ENCODE data around the gene RNASEH2B. TPM values are rescaled to one million over a fixed set of nuclear protein-coding genes. Genes with fewer than 3 reads are reported as not detected.
A peak's percentile ranks its signal among the peaks of the same experiment; 100 is the strongest.

The RNASEH2B gene
- total RNA-seq, 1 donor from 2014 or later = 46.5 TPM

GRCh38 chr13:50888362-50888761 is 21.2 kb upstream of the RNASEH2B start:
- no peaks in the 10 kb centered on the region for H3K9me3 ChIP-seq
- H3K27ac ChIP-seq = no peak overlapping the region
- no peaks in the 10 kb centered on the region for H3K36me3 ChIP-seq
- peaks cover under 1% of the 10 kb centered on the region for H3K4me1 ChIP-seq
- no peaks in the 10 kb centered on the region for H3K27me3 ChIP-seq
- DNase-seq (no peak), ATAC-seq (no peak)
- no peak for TF ChIP-seq CTCF (IDR thresholded peaks at IDR 0.05)
- H3K4me3 ChIP-seq = no peak overlapping the region
- intact Hi-C loops (cut with DNase I) = no loop called here

- no peak overlapping the region for H3K27ac ChIP-seq
- ATAC-seq = no peak
- no peaks in the 10 kb centered on the region for H3K36me3 ChIP-seq
- no peak for TF ChIP-seq CTCF (IDR thresholded peaks at IDR 0.05)
- H3K27me3 ChIP-seq = no peaks in the 10 kb centered on the region
- H3K4me1 ChIP-seq = peaks cover 9% of the 10 kb centered on the region
- H3K4me3 ChIP-seq = no peak overlapping the region
- intact Hi-C loops (cut with DNase I) = no loop called here
- H3K9me3 ChIP-seq = no peaks in the 10 kb centered on the region
- no peak for DNase-seq
Measured at GRCh38 chr13:50889317-50889716, 20.3 kb upstream of the RNASEH2B start.

GRCh38 chr13:50891206-50891605 is 18.4 kb upstream of the RNASEH2B start:
- H3K27me3 ChIP-seq = no peaks in the 10 kb centered on the region
- H3K4me1 ChIP-seq = peaks cover 9% of the 10 kb centered on the region
- no peaks in the 10 kb centered on the region for H3K9me3 ChIP-seq
- intact Hi-C loops (cut with DNase I) = no loop called here
- H3K27ac ChIP-seq = no peak overlapping the region
- no peaks in the 10 kb centered on the region for H3K36me3 ChIP-seq
- no peak overlapping the region for H3K4me3 ChIP-seq
- no peak for TF ChIP-seq CTCF (IDR thresholded peaks at IDR 0.05)
- ATAC-seq = no peak
- no peak for DNase-seq

- no peak overlapping the region for H3K27ac ChIP-seq
- TF ChIP-seq CTCF (IDR thresholded peaks at IDR 0.05) = no peak
- H3K4me1 ChIP-seq = peaks cover 9% of the 10 kb centered on the region
- intact Hi-C loops (cut with DNase I) = no loop called here
- H3K27me3 ChIP-seq = no peaks in the 10 kb centered on the region
- no peaks in the 10 kb centered on the region for H3K36me3 ChIP-seq
- H3K9me3 ChIP-seq = no peaks in the 10 kb centered on the region
- no peak for ATAC-seq
- H3K4me3 ChIP-seq = no peak overlapping the region
- DNase-seq = no peak
Measured at GRCh38 chr13:50892210-50892944, 17.2 kb upstream of the RNASEH2B start.

GRCh38 chr13:50893211-50893852 is 16.3 kb upstream of the RNASEH2B start:
- H3K4me1 ChIP-seq = peaks cover 9% of the 10 kb centered on the region
- H3K27ac ChIP-seq = peak overlapping the region; percentile 69
- no peaks in the 10 kb centered on the region for H3K27me3 ChIP-seq
- H3K36me3 ChIP-seq = no peaks in the 10 kb centered on the region
- no peak for TF ChIP-seq CTCF (IDR thresholded peaks at IDR 0.05)
- H3K9me3 ChIP-seq = no peaks in the 10 kb centered on the region
- DNase-seq (no peak), ATAC-seq (peak; percentile 44)
- intact Hi-C loops (cut with DNase I) = no loop called here
- no peak overlapping the region for H3K4me3 ChIP-seq

Data from upper lobe of right lung (tissue), 1 donor.